ENCODE data around the gene UBD. TPM values are rescaled to one million over a fixed set of nuclear protein-coding genes. Genes with fewer than 3 reads are reported as not detected.

Gene UBD
- total RNA-seq, 4 donors from 2014 or later = 0.36 TPM; not detected in 3

- intact Hi-C loops (cut with DNase I; ENCODE audit: low total_unique reads) = no loop called here
- no peak for DNase-seq (ENCODE audit: low spot score in 2 of 2)
- TF ChIP-seq POLR2A (IDR thresholded peaks at IDR 0.05) (no peak), CTCF (IDR thresholded peaks at IDR 0.05) (no peak)
- H3K4me3 ChIP-seq (ENCODE audit: low read depth, poor library complexity, severe bottlenecking) = no peak overlapping the region
- 30 to 36% methylated on average over 5 of the region's 5 CpGs for whole genome bisulfite sequencing, 2 donors
These were observed 7.0 kb downstream of the UBD start for GRCh38 chr6:29552512-29553051.

- no peak overlapping the region for H3K4me3 ChIP-seq (ENCODE audit: low read depth, poor library complexity, severe bottlenecking)
- DNase-seq (ENCODE audit: low spot score in 2 of 2) = no peak
- intact Hi-C loops (cut with DNase I; ENCODE audit: low total_unique reads) = no loop called here
- TF ChIP-seq CTCF (IDR thresholded peaks at IDR 0.05) (no peak), POLR2A (IDR thresholded peaks at IDR 0.05) (no peak)
- 45 to 70% methylated on average over 3 of the region's 3 CpGs for WGBS, 2 donors
These were observed 12.0 kb downstream of the UBD start for GRCh38 chr6:29547573-29547972.

GRCh38 chr6:29537714-29538403 lies 21.7 kb downstream of the UBD start:
- TF ChIP-seq POLR2A (IDR thresholded peaks at IDR 0.05) (no peak), CTCF (IDR thresholded peaks at IDR 0.05) (no peak)
- intact Hi-C loops (cut with DNase I; ENCODE audit: low total_unique reads) = no loop called here
- DNase-seq (ENCODE audit: low spot score in 2 of 2) = no peak
- H3K4me3 ChIP-seq (ENCODE audit: low read depth, poor library complexity, severe bottlenecking) = no peak overlapping the region
- WGBS, 2 donors = 74 to 80% methylated on average over 4 of the region's 4 CpGs

- TF ChIP-seq POLR2A (IDR thresholded peaks at IDR 0.05) (no peak), CTCF (IDR thresholded peaks at IDR 0.05) (no peak)
- WGBS, 2 donors = 55 to 63% methylated on average over 1 of the region's 2 CpGs
- intact Hi-C loops (cut with DNase I; ENCODE audit: low total_unique reads) = no loop called here
- no peak overlapping the region for H3K4me3 ChIP-seq (ENCODE audit: low read depth, poor library complexity, severe bottlenecking)
- no peak for DNase-seq (ENCODE audit: low spot score in 2 of 2)
These were observed 27.1 kb downstream of the UBD start for GRCh38 chr6:29532320-29532951.

GRCh38 chr6:29531668-29532067 lies 27.9 kb downstream of the UBD start:
- intact Hi-C loops (cut with DNase I; ENCODE audit: low total_unique reads) = no loop called here
- DNase-seq (ENCODE audit: low spot score in 2 of 2) = no peak
- TF ChIP-seq CTCF (IDR thresholded peaks at IDR 0.05) (no peak), POLR2A (IDR thresholded peaks at IDR 0.05) (no peak)
- 56 to 91% methylated on average over 3 of the region's 3 CpGs for WGBS, 2 donors
- no peak overlapping the region for H3K4me3 ChIP-seq (ENCODE audit: low read depth, poor library complexity, severe bottlenecking)

Measured in lower leg skin (tissue), 4 donors.